ENCODE results near the gene MFAP5.
"Not testable (repeated sequence)": the region's sequence is repeated elsewhere in the genome, so short reads cannot be mapped to it uniquely, and the experiment has no call there.

The MFAP5 gene

DNA sequence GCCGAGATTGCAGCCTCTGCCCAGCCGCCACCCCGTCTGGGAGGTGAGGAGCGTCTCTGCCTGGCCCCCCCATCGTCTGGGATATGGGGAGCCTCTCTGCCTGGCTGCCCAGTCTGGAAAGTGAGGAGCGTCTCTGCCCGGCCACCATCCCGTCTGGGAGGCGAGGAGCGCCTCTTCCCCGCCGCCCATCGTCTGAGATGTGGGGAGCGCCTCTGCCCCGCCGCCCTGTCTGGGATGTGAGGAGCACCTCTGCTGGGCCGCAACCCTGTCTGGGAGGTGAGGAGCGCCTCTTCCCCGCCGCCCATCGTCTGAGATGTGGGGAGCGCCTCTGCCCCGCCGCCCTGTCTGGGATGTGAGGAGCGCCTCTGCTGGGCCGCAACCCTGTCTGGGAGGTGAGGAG is 37.9 kb downstream of the MFAP5 start:
- FAIRE-seq: not testable (repeated sequence)

DNA sequence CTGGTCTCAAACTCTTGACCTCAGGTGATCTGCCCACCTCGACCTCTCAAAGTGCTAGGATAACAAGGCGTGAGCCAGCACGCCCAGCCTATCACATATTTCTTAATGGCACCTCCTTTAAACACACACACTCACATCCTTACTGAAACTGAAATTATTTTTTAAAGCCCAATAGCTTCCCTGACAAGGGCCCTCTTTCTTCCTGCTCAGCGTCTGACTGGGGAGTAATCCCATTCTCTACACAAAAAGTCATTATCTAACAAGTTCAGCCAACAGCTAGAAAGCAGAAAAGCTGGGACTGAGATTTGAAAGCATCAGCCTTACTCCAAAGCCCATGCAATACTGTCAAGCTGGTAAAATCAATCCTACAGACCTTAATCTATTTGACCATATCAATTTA is 40.0 kb downstream of the MFAP5 start:
- no peak for FAIRE-seq

DNA sequence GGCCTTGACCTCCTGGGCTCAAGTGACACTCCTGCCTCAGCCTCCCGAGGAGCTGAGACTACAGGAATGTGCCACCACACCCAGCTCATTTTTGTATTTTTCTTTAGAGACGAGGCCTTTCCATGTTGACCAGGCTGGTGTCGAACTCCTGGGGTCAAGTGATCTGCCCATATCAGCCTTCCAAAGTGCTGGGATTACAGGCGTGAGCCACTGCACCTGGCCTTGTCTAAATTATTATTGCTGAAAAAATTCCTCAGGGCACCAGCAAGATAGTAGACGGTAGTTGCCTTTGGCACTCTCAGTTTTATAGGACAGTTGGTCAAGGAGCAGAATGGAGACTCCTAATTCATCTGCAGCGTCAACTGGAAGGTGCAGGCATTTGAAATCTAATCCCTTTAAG is 47.4 kb downstream of the MFAP5 start:
- FAIRE-seq: no peak

DNA sequence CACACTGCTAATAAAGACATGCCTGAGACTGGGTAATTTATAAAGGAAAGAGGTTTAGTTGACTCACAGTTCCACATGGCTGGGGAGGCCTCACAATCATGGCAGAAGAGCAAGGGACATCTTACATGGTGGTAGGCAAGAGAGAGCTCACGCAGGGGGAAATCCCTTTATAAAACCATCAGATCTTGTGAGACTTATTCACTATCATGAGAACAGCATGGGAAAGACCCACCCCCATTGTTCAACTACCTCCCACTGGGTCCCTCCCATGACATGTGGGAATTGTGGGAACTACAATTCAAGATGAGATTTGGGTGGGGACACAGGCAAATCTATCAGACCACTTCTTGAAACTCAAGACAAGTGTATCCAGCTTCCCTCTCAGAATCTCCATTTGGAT is 48.7 kb downstream of the MFAP5 start:
- not testable (repeated sequence) for FAIRE-seq

DNA sequence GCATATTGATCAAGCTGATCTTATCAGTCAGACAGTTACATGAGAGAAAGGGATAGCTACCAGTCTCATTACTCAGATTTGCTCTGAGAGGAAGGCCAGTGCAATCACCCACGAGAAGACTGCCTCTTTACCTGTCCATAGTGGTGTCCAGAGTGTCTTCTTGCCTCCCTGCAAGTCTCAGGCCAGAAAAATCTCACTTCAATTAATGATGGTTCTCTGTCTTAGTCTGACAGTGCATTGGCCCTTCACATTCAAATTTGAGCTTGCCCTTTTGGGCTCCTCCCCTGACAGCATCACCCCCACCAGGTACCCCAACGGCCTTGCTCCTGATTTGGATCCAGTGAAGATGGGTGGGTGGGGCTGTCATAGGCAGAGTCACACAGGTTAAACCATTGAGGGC is 50.0 kb downstream of the MFAP5 start, which contains the start of gene AICDA:
TSS of gene AICDA (minus strand) at position 231 of the 400 bp plus-strand sequence. CDS start at position 139, 92 bp downstream.
- FAIRE-seq: no peak

DNA sequence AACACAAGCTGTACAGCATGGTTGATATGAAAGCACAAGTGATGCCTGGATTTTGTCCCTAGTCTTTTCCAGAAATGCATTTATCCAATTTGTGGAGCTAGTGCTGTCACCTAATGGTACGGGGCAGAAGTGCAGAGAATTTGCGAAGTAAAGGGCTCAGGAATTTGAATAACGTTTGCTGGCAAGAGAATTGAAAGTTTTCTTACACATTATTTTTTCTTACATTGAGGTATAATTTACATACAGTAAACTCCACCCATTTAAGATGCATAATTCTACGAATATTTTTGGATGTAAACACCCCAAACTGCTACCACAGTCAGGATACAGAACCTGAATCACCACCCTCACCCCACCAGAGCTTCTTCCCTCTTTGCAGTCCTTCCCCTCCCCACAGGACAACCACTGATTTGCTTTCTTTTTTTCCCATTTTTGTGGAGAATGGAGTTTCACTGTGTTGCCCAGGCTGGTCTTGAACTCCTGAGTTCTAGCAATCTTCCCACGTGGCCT is 53.5 kb downstream of the MFAP5 start:
- FAIRE-seq: peak; percentile 95

GRCh38 chr12:8606890-8607289 is 55.7 kb downstream of the MFAP5 start:
- no peak for FAIRE-seq

- FAIRE-seq: no peak
Observed at GRCh38 chr12:8605057-8605456, 57.6 kb downstream of the MFAP5 start.

DNA sequence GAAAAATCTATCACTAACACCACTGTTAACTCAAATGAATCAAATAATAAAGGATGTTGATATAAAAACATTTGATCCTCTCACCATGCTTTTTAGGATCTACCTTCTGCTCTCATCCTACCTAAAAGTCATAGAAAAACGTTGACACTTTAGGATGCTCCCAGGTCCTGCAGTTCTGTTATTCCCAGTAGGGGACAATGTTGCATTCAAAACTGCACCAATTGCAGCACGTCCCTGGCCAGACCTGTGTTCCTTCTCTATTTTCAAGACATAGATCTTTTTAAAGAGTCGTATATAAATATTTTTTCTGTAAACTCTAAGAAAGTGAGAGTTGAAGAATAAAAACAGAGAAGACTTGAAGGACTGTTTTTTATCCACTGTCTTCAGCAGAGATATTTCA is 58.8 kb downstream of the MFAP5 start:
- FAIRE-seq: no peak

DNA sequence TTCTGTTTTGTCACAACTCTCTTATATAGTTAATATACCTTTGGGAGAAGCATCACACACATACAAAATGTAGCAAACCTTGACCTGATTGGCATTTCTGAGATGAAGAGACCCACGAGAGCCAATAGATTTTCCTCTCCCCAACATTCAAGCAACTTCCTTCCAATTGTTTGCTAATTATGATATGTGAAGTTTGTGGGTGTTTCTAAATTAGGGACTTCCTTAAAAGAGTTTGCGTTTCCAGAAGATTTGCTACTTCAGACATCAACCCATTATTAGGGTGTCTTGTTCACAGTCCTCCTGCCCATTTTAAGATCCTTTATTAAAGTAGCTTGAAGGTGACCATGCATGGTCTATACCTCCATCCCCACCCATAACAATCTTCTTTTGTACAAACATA is 59.3 kb downstream of the MFAP5 start:
- no peak for FAIRE-seq

DNA sequence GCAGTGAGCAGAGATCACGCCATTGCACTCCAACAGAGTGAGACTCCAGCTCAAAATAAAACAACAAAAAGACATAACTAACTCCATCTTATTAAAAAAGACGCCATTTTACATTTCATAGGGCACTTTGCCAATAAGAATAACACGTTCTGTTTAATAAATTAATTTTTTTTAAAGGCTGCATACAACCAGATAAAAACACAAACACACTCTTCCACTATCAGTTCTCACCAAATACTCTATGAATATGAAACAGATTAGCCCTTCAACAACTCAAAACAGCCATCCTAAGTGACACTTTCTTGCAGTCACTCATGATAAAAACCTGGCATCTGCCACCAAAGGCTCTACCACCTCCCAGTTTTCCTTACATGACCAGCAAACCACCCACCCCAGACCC is 66.1 kb downstream of the MFAP5 start:
- FAIRE-seq: no peak
